A549 (cell line): Measurements from ENCODE around the gene DLX6.

Experiments
- BCL3 ChIP-seq: fragments of >200 bp; sonication (Bioruptor Twin); formaldehyde crosslinking; IDR thresholded peaks from 3 replicates; pipeline ENCODE4 v1.6.1; 2016
- KDM1A ChIP-seq: fragments of 200-600 bp; sonication (generic); IDR thresholded peaks from 2 replicates; pipeline ENCODE4 v1.6.1; 2016; ENCODE audit warnings: low read depth, mild to moderate bottlenecking
- TF ChIP-seq, protein P1 (sequence below): fragments of >200 bp; sonication (Bioruptor Twin); formaldehyde crosslinking; IDR thresholded peaks from 3 replicates; pipeline ENCODE4 v1.5.1; 2016

DNA sequence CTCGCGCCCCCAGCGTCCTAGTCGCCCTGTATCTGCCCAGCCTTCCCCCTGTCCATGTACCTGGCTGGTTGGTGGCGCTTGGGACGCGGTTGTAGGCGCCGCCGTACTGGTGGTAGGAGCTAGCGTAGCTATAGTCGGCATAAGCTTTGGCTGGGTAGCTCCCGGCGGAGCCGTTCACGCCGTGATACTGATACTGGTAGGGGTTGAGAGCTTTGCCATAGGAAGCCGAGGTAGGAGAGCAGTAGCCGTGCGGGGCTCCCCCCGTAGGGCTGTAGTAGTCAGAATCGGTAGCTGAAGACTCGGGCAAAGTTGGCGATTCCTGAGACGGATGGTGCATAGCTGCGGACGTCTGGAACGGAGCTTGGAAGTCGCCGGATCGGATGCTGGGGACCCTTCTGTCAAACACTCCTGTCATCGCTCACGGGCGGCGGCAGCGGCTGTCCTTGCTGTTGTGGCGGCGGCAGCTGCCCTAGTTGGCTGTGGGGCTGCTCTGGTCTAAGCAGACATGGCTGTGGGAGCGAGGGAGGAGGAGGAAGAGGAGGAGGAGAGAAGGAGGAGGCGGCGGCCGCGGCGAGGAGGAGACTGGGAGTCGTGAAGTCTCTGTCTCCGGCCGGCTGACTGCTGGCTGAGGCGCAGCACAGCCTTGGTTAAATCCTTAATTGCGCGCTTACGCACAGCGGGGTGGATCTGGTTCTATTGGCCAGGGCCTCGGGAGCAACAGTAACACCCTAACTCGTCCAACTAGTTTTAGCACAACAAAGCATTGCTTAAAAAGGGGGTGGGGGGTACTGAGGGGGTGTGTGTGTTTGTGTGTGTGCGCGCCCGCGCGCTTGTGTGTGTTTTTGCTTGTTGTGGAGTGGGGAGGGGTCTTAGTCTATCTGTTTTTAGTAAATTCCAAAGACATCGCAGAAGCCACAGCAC lies 19.1 kb downstream of the DLX6 start, which contains the start of gene DLX5:
- TF ChIP-seq, protein P1, sequence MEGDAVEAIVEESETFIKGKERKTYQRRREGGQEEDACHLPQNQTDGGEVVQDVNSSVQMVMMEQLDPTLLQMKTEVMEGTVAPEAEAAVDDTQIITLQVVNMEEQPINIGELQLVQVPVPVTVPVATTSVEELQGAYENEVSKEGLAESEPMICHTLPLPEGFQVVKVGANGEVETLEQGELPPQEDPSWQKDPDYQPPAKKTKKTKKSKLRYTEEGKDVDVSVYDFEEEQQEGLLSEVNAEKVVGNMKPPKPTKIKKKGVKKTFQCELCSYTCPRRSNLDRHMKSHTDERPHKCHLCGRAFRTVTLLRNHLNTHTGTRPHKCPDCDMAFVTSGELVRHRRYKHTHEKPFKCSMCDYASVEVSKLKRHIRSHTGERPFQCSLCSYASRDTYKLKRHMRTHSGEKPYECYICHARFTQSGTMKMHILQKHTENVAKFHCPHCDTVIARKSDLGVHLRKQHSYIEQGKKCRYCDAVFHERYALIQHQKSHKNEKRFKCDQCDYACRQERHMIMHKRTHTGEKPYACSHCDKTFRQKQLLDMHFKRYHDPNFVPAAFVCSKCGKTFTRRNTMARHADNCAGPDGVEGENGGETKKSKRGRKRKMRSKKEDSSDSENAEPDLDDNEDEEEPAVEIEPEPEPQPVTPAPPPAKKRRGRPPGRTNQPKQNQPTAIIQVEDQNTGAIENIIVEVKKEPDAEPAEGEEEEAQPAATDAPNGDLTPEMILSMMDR: no peak
- TF ChIP-seq BCL3: no peak
- TF ChIP-seq KDM1A: no peak
